AG04449 (cell line): ENCODE measurements around the gene ZCCHC4.

Experiments used
- CTCF ChIA-PET: fragments of 350-600 bp; formaldehyde crosslinking; extraction: SDS; loops from one replicate; lab custom pipeline; 2021; ENCODE audit warnings: antibody characterized with exemption; lab: Yijun Ruan, JAX
- POLR2A ChIA-PET: fragments of 400-600, 350-600 bp; formaldehyde crosslinking; extraction: SDS; loops from one replicate; lab custom pipeline; 2020; ENCODE audit warnings: antibody characterized with exemption, inconsistent platforms; lab: Yijun Ruan, JAX
- DNase-seq: peaks from one replicate; pipeline ENCODE4 v3.0.0-alpha.2; 2010; ENCODE audit warnings: low read depth, low spot score
- H3K4me3 ChIP-seq: 2 replicates; pipeline ENCODE4 v1.5.1; 2011; ENCODE audit warnings: low read depth, mild to moderate bottlenecking, control low read depth, low read length
- TF ChIP-seq, protein P1 (sequence below): IDR thresholded peaks from one replicate; pipeline ENCODE4 v1.5.1; 2011; ENCODE audit warnings: mild to moderate bottlenecking, moderate library complexity, low read length, control low read depth, inconsistent platforms; ENCODE audit not compliant: insufficient read depth; ENCODE audit errors: missing control alignments

Gene ZCCHC4

DNA sequence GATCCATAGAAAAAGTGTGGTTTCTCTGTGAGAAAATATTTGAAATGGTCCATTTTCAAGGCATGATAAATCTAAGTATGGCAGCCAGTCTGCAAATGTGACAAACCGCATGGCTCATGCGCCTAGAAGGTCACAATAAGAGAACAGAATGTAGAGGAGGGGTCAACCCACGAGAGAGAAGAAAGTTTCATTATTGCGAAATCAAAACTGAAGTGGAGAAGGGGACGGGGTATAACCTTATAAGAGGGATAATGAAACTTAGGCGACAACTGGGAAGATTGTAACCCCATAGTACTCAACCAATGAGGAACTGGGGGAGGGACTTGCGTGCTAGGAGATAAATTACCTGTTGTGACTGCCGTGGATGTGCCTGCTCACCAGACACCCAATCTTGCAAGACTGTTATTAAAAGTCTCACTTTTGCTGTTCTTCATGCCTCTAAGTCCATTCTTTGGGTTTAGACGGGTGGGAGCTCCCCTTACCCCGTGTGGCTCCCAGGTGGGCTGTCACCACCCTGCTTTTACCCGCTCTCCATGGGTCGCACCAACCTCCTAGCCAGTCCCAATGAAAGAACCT lies 21.3 kb upstream of the ZCCHC4 start:
- CTCF ChIA-PET = interaction anchor here (3.6 kb wide), 1 partner anchor 22 kb away, joined by 40 read pairs; the partner anchor contains the start of gene ZCCHC4
- no peak overlapping the region for H3K4me3 ChIP-seq
- no peak for DNase-seq
- TF ChIP-seq, protein P1, sequence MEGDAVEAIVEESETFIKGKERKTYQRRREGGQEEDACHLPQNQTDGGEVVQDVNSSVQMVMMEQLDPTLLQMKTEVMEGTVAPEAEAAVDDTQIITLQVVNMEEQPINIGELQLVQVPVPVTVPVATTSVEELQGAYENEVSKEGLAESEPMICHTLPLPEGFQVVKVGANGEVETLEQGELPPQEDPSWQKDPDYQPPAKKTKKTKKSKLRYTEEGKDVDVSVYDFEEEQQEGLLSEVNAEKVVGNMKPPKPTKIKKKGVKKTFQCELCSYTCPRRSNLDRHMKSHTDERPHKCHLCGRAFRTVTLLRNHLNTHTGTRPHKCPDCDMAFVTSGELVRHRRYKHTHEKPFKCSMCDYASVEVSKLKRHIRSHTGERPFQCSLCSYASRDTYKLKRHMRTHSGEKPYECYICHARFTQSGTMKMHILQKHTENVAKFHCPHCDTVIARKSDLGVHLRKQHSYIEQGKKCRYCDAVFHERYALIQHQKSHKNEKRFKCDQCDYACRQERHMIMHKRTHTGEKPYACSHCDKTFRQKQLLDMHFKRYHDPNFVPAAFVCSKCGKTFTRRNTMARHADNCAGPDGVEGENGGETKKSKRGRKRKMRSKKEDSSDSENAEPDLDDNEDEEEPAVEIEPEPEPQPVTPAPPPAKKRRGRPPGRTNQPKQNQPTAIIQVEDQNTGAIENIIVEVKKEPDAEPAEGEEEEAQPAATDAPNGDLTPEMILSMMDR = no peak
- POLR2A ChIA-PET = no interaction called here

DNA sequence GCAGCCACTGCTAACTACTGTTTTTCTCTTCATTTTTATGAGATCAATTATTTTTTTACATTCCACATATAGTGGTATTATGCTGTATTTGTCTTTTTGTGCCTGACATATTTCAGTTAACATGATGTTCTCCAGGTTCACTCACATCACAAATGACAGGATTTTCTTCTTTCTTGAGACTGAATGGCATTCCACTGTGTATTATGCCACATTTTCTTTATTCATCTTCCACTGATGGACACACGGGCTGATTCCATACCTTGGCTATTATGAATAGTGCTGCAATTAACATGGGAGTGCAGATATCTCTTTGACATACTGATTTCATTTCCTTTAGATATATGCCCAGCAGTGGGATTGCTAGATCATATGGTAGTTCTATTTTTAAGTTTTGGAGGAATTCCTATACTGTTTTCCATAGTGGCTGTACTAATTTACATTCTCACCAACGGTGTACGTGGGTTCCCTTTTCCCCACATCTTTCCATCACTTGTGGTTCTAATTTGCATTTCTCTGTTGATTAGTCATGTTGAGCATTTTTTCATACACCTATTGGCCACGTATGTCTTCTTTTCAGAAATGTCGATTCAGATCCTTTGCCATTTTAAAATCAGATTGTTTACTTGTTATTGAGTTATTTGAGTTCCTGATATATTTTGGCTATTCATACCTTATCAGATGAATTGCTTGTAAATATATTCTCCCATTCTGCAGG lies 14.9 kb upstream of the ZCCHC4 start:
- CTCF ChIA-PET = interaction anchor here (2.3 to 2.5 kb wide), 2 partner anchors 14 to 15 kb away, joined by 17 to 41 read pairs; partner anchors contain the start of gene ZCCHC4
- no peak for DNase-seq
- POLR2A ChIA-PET = no interaction called here
- TF ChIP-seq, protein P1 = no peak
- H3K4me3 ChIP-seq = no peak overlapping the region

DNA sequence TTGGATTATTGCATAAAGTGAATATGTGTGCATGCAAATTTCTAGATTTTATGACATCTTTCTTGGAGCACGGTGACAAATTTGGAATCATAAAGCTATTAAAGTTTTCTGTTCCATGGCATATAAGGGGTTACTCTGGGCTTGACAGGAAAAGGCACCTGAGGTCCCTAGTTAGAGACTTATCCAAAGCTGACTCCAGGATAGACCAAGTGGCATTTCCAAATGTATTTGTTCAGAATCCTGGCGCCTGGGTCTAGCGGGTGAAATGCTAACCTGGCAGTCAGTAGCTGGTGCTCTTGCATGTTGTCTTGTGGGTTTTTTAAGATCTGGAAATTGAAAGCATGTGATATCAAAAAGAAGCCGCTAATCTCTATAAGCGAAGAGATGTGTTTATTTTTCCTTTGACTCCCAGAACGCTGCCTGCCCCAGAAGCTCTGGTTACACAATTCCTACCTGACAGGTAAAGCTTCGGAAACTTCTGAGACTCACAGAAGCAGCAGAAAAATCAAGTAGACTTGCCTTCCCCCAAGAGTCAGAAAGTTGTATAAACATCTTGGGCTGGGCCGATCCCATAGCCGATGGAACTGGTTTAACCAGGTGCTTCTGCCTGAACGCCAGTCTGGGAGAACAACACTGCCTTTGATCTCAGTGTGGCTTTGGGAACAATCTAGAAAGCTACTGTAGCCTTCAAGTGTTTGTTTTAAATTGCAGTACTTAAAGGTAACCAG lies 12.9 kb upstream of the ZCCHC4 start:
- POLR2A ChIA-PET = no interaction called here

DNA sequence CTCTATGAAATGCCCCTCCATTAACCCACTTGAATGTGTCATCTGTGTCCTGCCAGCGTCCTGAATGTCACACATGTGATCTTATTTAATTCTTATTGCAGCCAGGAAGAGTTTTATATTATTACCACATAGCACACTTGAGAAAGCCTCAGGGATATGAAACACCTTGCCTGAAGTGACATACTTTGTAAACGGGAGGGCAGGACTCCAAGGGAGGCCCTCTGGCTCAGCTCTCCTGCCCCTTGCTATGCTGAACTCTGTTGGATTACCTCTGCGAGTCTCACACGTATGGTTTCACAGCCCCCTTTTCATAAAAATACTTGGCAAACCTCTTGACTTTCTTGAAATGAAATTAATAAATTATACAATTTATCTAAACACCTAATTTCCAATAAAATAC lies 11.1 kb upstream of the ZCCHC4 start:
- H3K4me3 ChIP-seq = no peak overlapping the region

More for the DNA sequence above, 12.9 kb upstream of the ZCCHC4 start:
- no peak overlapping the region for H3K4me3 ChIP-seq
- TF ChIP-seq, protein P1 = no peak
- no peak for DNase-seq
- CTCF ChIA-PET = interaction anchor here (0.8 to 2.5 kb wide), 4 partner anchors 8 to 65 kb away, joined by 3 to 41 read pairs (median 5); partner anchors contain the start of gene ZCCHC4

DNA sequence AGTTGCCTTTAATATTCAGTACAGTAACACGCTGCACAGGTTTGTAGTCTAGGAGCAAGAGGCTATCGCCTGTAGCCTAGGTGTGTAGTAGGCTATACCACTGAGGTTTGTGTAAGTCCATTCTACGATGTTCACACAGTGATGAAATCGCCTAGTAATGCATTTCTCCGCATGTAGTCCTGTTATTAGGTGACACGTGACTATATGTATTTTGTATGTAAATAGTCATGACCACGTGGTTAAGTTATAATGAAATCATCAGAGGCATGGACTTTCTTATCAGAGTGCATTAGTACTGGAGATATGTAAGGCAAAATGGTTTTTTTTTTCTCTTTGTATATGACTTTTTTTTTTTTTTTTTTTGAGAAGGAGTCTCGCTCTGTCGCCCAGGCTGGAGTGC lies 9.9 kb upstream of the ZCCHC4 start:
- TF ChIP-seq, protein P1 = no peak
- CTCF ChIA-PET = interaction anchor here (4.2 kb wide), 1 partner anchor 10 kb away, joined by 36 read pairs; the partner anchor contains the start of gene ZCCHC4
- POLR2A ChIA-PET = no interaction called here
- no peak for DNase-seq
- H3K4me3 ChIP-seq = no peak overlapping the region

More for the DNA sequence above, 11.1 kb upstream of the ZCCHC4 start:
- no peak for DNase-seq
- TF ChIP-seq, protein P1 = no peak
- ChIA-PET POLR2A (no interaction called here), CTCF (interaction anchor here (4.2 kb wide), 1 partner anchor 11 kb away, joined by 36 read pairs; the partner anchor contains the start of gene ZCCHC4)

DNA sequence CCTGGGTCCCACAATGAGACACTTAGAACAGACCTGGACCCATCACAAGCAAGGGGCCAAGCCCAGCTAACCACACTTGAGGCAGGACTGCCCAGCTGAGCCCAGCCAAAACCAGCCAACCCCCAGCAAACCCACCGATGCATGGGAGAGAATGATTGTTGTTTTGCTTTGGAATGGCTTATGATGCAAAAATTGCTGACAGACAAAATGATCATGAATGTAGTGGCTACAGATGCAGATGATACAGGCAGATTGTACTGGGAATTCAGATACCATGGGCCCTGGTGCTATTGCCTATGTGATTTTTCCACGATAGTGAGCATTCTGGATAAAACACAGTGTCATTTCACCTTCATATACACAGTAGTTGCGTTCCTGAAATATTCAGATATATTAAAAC lies 9.0 kb upstream of the ZCCHC4 start:
- CTCF ChIA-PET = interaction anchor here (1.1 to 4.2 kb wide), 2 partner anchors 9 to 69 kb away, joined by 3 to 36 read pairs; partner anchors contain the start of gene ZCCHC4
- POLR2A ChIA-PET = no interaction called here
- H3K4me3 ChIP-seq = no peak overlapping the region
- TF ChIP-seq, protein P1 = no peak
- DNase-seq = no peak
